ENCODE data around the gene C9orf43.

Gene C9orf43

DNA sequence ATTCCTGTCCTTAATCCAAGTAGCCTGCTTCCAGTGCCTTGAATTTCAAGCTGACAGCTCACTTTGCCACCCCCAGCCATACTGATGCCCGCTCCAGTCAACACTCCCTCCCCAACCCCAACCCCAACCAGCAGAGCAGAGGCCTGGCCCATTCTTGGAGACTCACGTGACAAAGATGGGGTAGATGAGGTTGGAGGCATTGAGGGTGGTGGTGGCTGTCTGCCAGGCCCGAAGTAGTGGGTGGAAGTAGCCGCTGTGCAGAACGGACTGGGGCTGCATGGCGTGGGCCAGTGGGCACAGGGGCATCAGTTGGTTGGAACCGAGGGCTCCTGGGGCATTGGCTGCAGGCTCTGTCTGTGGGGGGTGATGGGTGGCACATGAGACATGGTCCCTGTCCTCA, 17.3 kb upstream of the C9orf43 start:
- no peak overlapping the region for H3K4me3 ChIP-seq (ENCODE audit: low read length, poor library complexity, severe bottlenecking)
- no peaks in the 10 kb centered on the region for H3K27me3 ChIP-seq (ENCODE audit: insufficient read depth, low read length, poor library complexity, severe bottlenecking)
- no peak overlapping the region for H3K4me2 ChIP-seq (ENCODE audit: low read depth, low read length, poor library complexity, severe bottlenecking)
- no peaks in the 10 kb centered on the region for H3K9me2 ChIP-seq (replicated peaks; ENCODE audit: low read depth, low read length)
- peaks cover 24% of the 10 kb centered on the region; the same call in 1 of the 2 replicates for H3K36me3 ChIP-seq (ENCODE audit: insufficient read depth, low read length)
- H3K9me3 ChIP-seq (ENCODE audit: insufficient read depth, low read depth, low read length): no peaks in the 10 kb centered on the region
- no peaks in the 10 kb centered on the region for H3K79me2 ChIP-seq (ENCODE audit: insufficient read depth, low read length)
- no peaks in the 10 kb centered on the region for H4K20me1 ChIP-seq (ENCODE audit: insufficient read depth, low read length, poor library complexity, severe bottlenecking)
- peaks cover 1% of the 10 kb centered on the region for H3K4me1 ChIP-seq (ENCODE audit: insufficient read depth, low read length, poor library complexity, severe bottlenecking)
- H3K9ac ChIP-seq (ENCODE audit: low read depth, low read length, poor library complexity, severe bottlenecking): no peak overlapping the region
- no peak overlapping the region for H2AFZ ChIP-seq (ENCODE audit: low read length)
- no peaks in the 10 kb centered on the region for H3F3A ChIP-seq (ENCODE audit: low read depth)
- no peak for TF ChIP-seq EZH2phosphoT487 (IDR thresholded peaks at IDR 0.05; ENCODE audit: borderline replicate concordance)
- TF ChIP-seq, protein P1, sequence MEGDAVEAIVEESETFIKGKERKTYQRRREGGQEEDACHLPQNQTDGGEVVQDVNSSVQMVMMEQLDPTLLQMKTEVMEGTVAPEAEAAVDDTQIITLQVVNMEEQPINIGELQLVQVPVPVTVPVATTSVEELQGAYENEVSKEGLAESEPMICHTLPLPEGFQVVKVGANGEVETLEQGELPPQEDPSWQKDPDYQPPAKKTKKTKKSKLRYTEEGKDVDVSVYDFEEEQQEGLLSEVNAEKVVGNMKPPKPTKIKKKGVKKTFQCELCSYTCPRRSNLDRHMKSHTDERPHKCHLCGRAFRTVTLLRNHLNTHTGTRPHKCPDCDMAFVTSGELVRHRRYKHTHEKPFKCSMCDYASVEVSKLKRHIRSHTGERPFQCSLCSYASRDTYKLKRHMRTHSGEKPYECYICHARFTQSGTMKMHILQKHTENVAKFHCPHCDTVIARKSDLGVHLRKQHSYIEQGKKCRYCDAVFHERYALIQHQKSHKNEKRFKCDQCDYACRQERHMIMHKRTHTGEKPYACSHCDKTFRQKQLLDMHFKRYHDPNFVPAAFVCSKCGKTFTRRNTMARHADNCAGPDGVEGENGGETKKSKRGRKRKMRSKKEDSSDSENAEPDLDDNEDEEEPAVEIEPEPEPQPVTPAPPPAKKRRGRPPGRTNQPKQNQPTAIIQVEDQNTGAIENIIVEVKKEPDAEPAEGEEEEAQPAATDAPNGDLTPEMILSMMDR (conservative IDR thresholded peaks at IDR 0.05; ENCODE audit: low read length): no peak

DNA sequence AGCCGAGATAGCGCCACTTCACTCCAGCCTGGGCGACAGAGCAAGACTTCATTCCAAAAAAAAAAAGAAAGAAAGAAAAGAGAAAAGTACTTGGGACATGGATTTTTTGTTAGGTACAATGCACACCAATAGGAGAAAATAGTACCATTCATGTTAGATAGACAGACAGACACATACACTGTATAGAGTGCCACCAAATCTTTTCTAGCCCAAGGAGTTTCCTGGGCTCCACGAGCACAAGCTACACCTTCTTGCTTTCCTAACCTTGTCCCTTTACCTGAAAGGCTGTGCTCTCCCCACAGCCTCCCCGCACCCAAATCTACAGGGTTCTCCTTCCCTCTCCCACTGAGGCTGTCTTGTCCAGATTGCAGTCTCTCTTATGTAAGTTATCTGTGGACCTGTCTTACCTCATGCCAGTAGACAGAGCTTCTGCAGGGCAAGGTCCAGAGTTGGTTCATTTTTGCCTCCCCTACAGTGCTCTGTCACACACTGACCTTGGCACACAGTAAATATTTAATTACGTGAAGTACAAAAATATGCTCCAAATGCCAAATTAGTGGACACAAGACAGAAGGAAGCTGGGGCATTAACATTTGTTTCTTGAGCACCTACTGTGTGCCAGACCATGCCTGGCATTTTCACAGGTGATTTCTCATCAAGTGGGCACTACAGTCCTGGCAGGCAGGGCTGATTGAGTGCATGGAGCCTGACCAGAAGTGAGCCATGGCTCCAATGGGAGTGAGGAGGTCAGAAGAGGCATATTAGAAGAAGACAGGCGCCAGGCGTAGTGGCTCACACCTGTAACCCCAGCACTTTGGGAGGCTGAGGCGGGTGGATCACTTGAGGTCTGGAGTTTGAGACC, 15.3 kb upstream of the C9orf43 start:
- Histone ChIP-seq H3K36me3 (ENCODE audit: insufficient read depth, low read length) (peaks cover 11% of the 10 kb centered on the region; the same call in 1 of the 2 replicates), H3F3A (ENCODE audit: low read depth) (no peaks in the 10 kb centered on the region), H3K4me3 (ENCODE audit: low read length, poor library complexity, severe bottlenecking) (no peak overlapping the region), H3K9me2 (replicated peaks; ENCODE audit: low read depth, low read length) (no peaks in the 10 kb centered on the region), H3K79me2 (ENCODE audit: insufficient read depth, low read length) (peaks cover 12% of the 10 kb centered on the region), H3K27me3 (ENCODE audit: insufficient read depth, low read length, poor library complexity, severe bottlenecking) (no peaks in the 10 kb centered on the region), H4K20me1 (ENCODE audit: insufficient read depth, low read length, poor library complexity, severe bottlenecking) (no peaks in the 10 kb centered on the region), H3K9ac (ENCODE audit: low read depth, low read length, poor library complexity, severe bottlenecking) (no peak overlapping the region), H3K9me3 (ENCODE audit: insufficient read depth, low read depth, low read length) (no peaks in the 10 kb centered on the region), H3K4me1 (ENCODE audit: insufficient read depth, low read length, poor library complexity, severe bottlenecking) (peaks cover 20% of the 10 kb centered on the region), H2AFZ (ENCODE audit: low read length) (no peak overlapping the region), H3K4me2 (ENCODE audit: low read depth, low read length, poor library complexity, severe bottlenecking) (no peak overlapping the region)
- TF ChIP-seq EZH2phosphoT487 (IDR thresholded peaks at IDR 0.05; ENCODE audit: borderline replicate concordance): no peak
- TF ChIP-seq, protein P1 (conservative IDR thresholded peaks at IDR 0.05; ENCODE audit: low read length): no peak

DNA sequence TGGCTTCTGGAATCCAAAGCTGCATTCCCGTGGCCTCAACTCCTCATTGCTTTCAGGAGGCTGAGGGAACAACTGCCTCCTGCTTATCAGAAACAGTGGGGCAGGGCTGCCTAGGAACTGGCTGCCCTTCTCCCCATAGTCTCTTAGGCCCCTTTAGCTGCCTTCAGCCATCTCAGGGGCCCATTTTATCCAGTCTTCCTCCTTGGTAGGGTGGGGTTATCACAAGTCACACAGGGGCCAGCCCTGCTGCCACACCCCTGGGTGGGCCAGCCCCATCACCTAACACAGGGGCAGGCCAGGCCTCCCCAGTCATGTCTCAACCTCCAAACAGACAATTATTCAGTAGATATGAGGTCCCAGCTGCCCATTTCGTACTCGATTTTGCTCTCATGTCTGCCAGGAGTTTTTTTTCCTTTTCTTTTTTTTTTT, 13.3 kb upstream of the C9orf43 start:
- Histone ChIP-seq H3K4me1 (ENCODE audit: insufficient read depth, low read length, poor library complexity, severe bottlenecking) (peaks cover 27% of the 10 kb centered on the region), H3K9ac (ENCODE audit: low read depth, low read length, poor library complexity, severe bottlenecking) (no peak overlapping the region), H4K20me1 (ENCODE audit: insufficient read depth, low read length, poor library complexity, severe bottlenecking) (no peaks in the 10 kb centered on the region), H3K9me3 (ENCODE audit: insufficient read depth, low read depth, low read length) (no peaks in the 10 kb centered on the region), H3K36me3 (ENCODE audit: insufficient read depth, low read length) (no peaks in the 10 kb centered on the region), H3K79me2 (ENCODE audit: insufficient read depth, low read length) (peaks cover 20% of the 10 kb centered on the region), H2AFZ (ENCODE audit: low read length) (no peak overlapping the region), H3K4me2 (ENCODE audit: low read depth, low read length, poor library complexity, severe bottlenecking) (no peak overlapping the region), H3F3A (ENCODE audit: low read depth) (no peaks in the 10 kb centered on the region), H3K4me3 (ENCODE audit: low read length, poor library complexity, severe bottlenecking) (no peak overlapping the region), H3K27me3 (ENCODE audit: insufficient read depth, low read length, poor library complexity, severe bottlenecking) (no peaks in the 10 kb centered on the region), H3K9me2 (replicated peaks; ENCODE audit: low read depth, low read length) (no peaks in the 10 kb centered on the region)
- TF ChIP-seq, protein P1 (conservative IDR thresholded peaks at IDR 0.05; ENCODE audit: low read length): no peak
- no peak for TF ChIP-seq EZH2phosphoT487 (IDR thresholded peaks at IDR 0.05; ENCODE audit: borderline replicate concordance)
